NCI-H2107 treated with DMSO at 0.1 percent for 48 hours (cell line): ENCODE results near the gene GJB2.

ENCODE experiments used
- DNase-seq: peaks from one replicate; lab custom pipeline; 2025; ENCODE audit not compliant: unreplicated experiment; lab: John Stamatoyannopoulos, UW

Gene GJB2

DNA sequence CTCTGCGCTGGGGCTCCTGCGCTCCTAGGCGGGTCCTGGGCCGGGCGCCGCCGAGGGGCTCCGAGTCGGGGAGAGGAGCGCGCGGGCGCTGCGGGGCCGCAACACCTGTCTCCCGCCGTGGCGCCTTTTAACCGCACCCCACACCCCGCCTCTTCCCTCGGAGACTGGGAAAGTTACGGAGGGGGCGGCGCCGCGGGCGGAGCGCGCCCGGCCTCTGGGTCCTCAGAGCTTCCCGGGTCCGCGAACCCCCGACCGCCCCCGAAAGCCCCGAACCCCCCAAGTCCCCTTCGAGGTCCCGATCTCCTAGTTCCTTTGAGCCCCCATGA lies at the start of gene GJB2:
GJB2 (minus strand) TSS at position 103 of the 326 bp plus-strand sequence. CDS start 3,357 bp downstream, outside the sequence.
- DNase-seq = no peak

GRCh38 chr13:20241593-20241992 lies 48.9 kb upstream of the GJB2 start:
- DNase-seq = no peak

GRCh38 chr13:20239748-20240147 lies 47.0 kb upstream of the GJB2 start:
- no peak for DNase-seq

DNA sequence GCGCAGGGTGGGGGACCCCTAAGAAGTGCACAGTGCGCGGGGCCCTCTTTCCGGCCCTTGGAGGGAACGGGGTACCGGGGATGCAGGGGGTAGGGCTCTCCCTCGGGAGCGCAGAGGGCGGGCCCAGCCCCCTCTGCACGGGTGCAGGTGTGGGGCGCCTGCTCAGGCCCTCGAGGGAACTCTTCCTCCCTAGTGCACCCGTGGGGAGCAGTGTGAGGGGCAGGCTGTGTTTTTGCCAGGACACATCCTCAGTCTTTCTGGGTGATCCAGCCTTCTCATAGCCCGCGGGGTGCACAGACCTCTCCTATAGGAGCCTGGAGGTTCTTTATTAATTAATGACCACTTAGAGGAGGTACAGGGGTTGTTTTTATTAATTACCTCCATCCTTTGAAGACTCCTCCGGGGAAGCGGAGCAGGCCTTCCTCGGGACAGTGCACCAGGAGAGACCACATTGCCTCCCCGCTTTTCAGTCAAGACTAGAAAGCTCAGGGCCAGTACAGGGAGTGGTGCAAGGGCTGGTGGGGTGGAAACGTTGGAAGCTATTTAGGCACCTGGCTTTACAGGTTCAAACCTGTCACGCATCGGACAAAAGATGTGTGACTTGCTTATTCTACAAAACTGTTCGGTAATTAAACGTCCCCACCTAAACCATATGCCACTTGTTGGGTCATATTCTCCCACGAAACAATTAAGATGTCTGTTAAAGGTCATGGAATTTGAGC lies 40.0 kb upstream of the GJB2 start:
- no peak for DNase-seq

DNA sequence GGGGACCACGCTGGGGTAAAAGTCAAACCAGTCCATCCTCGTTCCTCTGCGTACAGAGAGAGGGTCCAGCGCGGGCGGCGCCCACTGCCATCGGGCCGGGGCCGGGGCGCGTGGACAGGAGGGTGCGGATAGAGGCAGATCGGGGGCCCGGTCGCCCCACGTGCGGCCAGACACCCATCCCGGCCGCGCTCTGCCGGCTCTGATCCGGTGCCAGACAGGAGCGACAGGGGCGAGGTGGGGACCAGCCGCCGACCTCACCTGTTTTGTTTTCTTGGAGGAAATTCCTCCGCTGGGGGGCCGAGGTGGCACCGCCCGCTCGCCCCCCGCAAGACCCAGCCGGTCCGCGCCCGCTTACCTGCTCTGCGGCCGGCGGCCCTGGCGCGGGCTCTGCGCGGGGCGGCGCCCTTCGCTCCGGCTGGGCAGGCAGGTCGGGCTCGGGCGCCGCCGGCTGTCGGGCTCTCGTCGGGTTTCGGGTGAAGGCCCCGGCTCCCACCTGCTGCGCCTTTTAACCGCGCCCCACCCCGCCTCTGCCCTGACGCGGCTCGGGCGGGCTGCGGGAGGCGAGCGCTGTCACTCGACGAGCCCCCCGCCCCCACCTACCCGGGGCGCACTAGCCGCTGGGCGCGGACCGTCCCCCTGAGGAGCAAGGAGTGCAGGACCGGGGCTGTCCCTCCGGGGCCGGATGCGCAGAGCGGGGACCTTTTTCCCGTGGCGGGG lies 39.3 kb upstream of the GJB2 start, which contains the start of gene GJB6:
GJB6 (minus strand) TSS at position 481 of the 717 bp plus-strand sequence. CDS start 8,839 bp downstream, outside the sequence.
- DNase-seq = no peak

- DNase-seq = no peak
These were observed 38.4 kb upstream of the GJB2 start for GRCh38 chr13:20230913-20231838.

- no peak for DNase-seq
These were observed 35.0 kb upstream of the GJB2 start for GRCh38 chr13:20227730-20228129.

DNA sequence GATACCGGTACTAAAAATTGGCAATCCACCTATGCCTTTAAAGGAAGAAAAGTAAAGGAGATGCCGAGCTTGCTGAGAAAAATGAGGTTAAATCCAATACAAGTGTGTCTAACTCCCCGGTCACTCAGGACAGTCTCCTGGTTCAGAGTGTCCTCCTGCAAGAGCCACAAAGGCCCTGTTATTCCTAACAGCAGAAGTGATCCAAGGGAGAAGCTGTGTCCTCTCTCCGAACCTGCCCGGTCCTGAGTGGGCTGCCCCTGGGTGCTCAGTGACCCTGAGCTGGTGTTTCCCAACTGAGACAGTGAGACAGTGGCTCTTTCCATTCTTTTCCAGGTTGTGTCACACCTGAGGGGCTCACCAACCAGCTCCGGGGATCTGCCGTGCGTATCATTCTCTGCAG lies 34.5 kb upstream of the GJB2 start:
- DNase-seq = no peak

DNA sequence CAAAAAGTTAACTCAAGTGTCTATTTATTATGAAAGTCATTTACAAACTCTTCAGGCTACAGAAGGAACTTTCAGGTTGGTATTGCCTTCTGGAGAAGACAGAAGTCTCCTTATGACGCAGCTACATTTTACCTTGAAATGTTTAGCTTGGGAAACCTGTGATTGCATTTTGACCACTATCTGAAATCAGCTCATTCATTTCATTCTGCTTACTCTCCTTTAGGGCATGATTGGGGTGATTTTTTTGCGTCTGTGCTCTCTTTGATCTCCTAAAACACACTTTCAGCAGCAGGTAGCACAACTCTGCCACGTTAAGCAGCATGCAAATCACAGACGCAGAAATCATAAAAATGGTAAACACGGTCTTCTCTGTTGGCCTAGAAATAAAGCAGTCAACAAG lies 29.8 kb upstream of the GJB2 start:
- DNase-seq = no peak

DNA sequence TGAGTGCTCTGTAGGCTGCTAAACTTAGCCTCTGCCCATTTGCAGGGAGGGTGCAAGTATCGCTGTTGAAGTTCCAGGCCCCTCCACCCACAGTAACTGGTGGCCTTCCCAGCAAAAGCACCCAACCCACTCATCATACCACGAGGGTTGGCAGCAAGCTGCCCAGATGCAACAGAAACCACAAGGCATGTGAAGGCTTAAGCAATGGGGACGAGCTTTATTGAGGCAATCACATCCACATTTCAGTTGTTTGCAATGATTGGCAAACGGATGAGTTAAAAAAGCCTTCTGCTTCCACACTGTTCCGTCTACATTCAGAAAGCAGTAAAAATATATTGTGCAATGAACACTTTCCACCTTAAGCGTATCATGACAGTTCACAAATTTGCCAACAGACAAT lies 29.0 kb upstream of the GJB2 start:
- DNase-seq = no peak

DNA sequence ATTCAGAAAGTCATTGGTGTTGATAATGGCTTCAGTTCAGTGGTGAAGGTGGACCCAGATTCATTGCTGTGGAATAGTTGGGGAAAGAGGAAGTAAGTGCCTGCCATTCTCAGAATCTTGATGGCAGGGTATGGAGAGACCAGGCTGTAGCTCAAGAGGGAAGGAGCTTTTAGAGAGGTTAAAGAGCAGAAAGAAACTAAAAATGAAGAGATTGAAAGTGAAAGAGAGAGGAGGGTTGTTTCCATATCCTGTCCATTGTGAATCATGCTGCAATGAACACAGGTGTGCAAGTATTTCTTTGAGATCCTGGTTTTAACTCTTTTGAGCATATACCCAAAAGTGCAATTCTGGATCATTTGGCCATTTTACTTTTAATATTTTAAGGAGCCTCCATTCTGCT lies 26.8 kb upstream of the GJB2 start:
- no peak for DNase-seq

GRCh38 chr13:20217168-20217567 lies 24.4 kb upstream of the GJB2 start:
- no peak for DNase-seq

GRCh38 chr13:20209948-20210347 lies 17.2 kb upstream of the GJB2 start:
- no peak for DNase-seq

- DNase-seq = no peak
These were observed 14.0 kb upstream of the GJB2 start for GRCh38 chr13:20206698-20207235.

- DNase-seq = no peak
These were observed 13.4 kb upstream of the GJB2 start for GRCh38 chr13:20206065-20206697.

- DNase-seq = no peak
These were observed 6.0 kb upstream of the GJB2 start for GRCh38 chr13:20198781-20199180.

DNA sequence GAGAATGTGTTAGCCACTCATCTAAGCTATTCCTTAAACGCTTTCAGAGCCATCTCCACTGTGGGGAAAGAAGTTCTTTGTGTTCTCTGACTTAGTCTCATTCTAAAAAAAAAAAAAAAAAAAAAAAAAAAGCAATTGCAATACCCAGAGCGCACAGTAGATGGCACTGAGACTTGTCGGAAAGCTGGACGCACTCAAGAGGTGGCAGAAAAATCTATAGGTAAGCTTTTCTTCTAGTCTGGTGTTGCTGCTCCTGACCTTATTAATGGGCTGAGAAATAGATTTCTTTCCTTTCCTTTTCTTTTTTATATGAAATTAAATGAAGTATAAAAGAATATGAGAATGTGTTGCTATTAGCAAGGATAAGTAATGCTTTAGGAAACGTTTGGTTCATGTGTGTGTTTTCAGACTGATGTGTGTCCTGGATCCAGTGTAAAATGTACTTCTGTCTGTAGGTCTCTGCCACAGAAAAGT lies 4.7 kb upstream of the GJB2 start:
- peak; percentile 43 for DNase-seq

DNA sequence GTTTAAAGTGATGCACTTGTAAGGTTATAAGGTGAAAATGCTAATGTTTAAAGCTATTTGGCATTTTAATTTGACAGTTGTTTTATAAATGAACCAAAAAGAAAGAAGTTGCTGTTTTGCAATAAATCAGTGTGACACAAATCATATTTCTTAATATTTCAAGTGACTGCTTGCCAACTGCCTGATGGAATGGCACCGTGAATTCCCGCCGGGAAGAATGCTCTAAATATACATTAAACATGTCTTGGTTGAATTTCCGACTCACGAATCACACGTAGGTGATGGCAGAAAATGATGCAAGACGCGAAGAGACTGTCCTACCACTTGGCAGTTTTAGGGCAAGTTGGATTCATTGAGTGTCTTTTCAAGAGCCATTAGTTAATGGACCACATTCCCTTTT lies 3.1 kb upstream of the GJB2 start:
- no peak for DNase-seq

GRCh38 chr13:20193907-20194631 lies 1.3 kb upstream of the GJB2 start:
- no peak for DNase-seq
